ENCODE measurements around the gene ZPBP2.

The ZPBP2 gene

DNA sequence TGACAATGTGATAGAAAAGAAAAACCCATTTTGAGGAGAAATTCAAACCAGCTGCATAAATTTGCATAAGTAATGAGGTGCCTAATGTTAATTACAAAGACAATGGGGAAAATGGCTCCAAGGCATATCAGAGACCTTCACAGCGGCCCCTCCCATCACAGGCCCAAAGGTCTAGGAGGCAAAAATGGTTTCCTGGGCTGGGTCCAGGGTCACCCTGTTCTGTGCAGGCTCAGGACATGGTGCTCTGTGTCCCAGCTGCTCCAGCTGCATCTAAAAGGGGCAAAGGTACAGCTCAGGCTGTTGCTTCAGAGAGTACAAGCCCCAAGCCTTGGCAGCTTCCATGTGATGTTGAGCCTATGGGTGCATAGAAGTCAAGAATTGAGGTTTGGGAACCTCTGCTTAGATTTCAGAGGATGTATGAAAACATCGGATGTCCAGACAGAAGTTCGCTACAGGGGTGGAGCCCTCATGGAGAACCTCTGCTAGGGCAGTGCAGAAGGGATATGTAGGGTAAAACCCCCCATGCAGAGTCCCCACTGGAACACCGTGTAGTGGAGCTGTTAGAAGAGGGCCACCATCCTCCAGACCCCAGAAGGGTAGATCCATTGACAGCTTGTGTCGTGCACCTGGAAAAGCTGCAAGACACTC, 44.5 kb upstream of the ZPBP2 start:
- ChIA-PET CTCF (interaction anchor here (0.6 kb wide), 2 partner anchors 37 to 90 kb away, joined by 3 to 4 read pairs; no protein-coding TSS in a partner anchor), POLR2A (no interaction called here)
- Histone ChIP-seq H3K36me3 (ENCODE audit: control insufficient read depth in 2 of 2, insufficient read depth in 1 of 2, low read length in 2 of 2) (peaks cover 0 to 3% of the 10 kb centered on the region in 2 experiments; a peak in 1 of 3 replicates), H3K4me1 (ENCODE audit: control insufficient read depth, insufficient read depth, low read length) (no peaks in the 10 kb centered on the region), H3K4me3 (ENCODE audit: low read depth, low read length) (no peak overlapping the region), H3K9me3 (ENCODE audit: control insufficient read depth, insufficient read depth, low read depth, low read length) (no peaks in the 10 kb centered on the region), H3K27ac (ENCODE audit: extremely low read depth, low read depth, low read length) (no peak overlapping the region)
- TF ChIP-seq ZNF558 (tag by site-specific recombination; IDR thresholded peaks at IDR 0.05) (peak; percentile 48; the same call in 1 of the 2 replicates), SETDB1 (IDR thresholded peaks at IDR 0.05; ENCODE audit: insufficient read length, low read length) (peak; percentile 92), ZNF391 (tag by site-specific recombination; IDR thresholded peaks at IDR 0.05; ENCODE audit: borderline replicate concordance, low read depth) (no peak), SP2 (tag by site-specific recombination; IDR thresholded peaks at IDR 0.05) (no peak), ZNF433 (tag by site-specific recombination; IDR thresholded peaks at IDR 0.05; ENCODE audit: low read depth) (no peak), ZBTB44 (tag by site-specific recombination; IDR thresholded peaks at IDR 0.05) (no peak), ZNF626 (tag by site-specific recombination; IDR thresholded peaks at IDR 0.05) (peak; percentile 52; the same call in 1 of the 2 replicates), ZNF223 (tag by site-specific recombination; IDR thresholded peaks at IDR 0.05) (no peak), ZNF10 (tag by site-specific recombination; IDR thresholded peaks at IDR 0.05) (no peak), TRIM28 (IDR thresholded peaks at IDR 0.05; ENCODE audit: borderline replicate concordance, low read length) (peak; percentile 81; the same call in 1 of the 2 replicates), ZNF529 (tag by site-specific recombination; IDR thresholded peaks at IDR 0.05; ENCODE audit: insufficient replicate concordance) (peak; percentile 48), ZNF549 (tag by site-specific recombination; IDR thresholded peaks at IDR 0.05) (peak; percentile 46; the same call in 1 of the 2 replicates), ZNF585B (tag by site-specific recombination; IDR thresholded peaks at IDR 0.05) (peak; percentile 99)
- TF ChIP-seq, protein P1, sequence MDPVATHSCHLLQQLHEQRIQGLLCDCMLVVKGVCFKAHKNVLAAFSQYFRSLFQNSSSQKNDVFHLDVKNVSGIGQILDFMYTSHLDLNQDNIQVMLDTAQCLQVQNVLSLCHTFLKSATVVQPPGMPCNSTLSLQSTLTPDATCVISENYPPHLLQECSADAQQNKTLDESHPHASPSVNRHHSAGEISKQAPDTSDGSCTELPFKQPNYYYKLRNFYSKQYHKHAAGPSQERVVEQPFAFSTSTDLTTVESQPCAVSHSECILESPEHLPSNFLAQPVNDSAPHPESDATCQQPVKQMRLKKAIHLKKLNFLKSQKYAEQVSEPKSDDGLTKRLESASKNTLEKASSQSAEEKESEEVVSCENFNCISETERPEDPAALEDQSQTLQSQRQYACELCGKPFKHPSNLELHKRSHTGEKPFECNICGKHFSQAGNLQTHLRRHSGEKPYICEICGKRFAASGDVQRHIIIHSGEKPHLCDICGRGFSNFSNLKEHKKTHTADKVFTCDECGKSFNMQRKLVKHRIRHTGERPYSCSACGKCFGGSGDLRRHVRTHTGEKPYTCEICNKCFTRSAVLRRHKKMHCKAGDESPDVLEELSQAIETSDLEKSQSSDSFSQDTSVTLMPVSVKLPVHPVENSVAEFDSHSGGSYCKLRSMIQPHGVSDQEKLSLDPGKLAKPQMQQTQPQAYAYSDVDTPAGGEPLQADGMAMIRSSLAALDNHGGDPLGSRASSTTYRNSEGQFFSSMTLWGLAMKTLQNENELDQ (tag by site-specific recombination; IDR thresholded peaks at IDR 0.05; ENCODE audit: low read depth) = no peak
- TF ChIP-seq, protein P2, sequence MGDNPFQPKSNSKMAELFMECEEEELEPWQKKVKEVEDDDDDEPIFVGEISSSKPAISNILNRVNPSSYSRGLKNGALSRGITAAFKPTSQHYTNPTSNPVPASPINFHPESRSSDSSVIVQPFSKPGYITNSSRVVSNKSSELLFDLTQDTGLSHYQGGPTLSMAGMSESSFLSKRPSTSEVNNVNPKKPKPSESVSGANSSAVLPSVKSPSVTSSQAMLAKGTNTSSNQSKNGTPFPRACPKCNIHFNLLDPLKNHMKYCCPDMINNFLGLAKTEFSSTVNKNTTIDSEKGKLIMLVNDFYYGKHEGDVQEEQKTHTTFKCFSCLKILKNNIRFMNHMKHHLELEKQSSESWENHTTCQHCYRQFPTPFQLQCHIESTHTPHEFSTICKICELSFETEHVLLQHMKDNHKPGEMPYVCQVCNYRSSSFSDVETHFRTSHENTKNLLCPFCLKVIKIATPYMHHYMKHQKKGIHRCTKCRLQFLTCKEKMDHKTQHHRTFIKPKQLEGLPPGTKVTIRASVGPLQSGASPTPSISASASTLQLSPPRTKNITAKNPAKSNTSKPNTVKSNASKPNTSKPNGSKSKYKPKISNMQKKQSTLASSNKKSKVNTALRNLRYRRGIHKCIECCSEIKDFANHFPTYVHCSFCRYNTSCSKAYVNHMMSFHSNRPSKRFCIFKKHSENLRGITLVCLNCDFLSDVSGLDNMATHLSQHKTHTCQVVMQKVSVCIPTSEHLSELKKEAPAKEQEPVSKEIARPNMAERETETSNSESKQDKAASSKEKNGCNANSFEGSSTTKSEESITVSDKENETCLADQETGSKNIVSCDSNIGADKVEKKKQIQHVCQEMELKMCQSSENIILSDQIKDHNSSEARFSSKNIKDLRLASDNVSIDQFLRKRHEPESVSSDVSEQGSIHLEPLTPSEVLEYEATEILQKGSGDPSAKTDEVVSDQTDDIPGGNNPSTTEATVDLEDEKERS (tag by site-specific recombination; IDR thresholded peaks at IDR 0.05) = peak; percentile 81
- TF ChIP-seq, protein P3, sequence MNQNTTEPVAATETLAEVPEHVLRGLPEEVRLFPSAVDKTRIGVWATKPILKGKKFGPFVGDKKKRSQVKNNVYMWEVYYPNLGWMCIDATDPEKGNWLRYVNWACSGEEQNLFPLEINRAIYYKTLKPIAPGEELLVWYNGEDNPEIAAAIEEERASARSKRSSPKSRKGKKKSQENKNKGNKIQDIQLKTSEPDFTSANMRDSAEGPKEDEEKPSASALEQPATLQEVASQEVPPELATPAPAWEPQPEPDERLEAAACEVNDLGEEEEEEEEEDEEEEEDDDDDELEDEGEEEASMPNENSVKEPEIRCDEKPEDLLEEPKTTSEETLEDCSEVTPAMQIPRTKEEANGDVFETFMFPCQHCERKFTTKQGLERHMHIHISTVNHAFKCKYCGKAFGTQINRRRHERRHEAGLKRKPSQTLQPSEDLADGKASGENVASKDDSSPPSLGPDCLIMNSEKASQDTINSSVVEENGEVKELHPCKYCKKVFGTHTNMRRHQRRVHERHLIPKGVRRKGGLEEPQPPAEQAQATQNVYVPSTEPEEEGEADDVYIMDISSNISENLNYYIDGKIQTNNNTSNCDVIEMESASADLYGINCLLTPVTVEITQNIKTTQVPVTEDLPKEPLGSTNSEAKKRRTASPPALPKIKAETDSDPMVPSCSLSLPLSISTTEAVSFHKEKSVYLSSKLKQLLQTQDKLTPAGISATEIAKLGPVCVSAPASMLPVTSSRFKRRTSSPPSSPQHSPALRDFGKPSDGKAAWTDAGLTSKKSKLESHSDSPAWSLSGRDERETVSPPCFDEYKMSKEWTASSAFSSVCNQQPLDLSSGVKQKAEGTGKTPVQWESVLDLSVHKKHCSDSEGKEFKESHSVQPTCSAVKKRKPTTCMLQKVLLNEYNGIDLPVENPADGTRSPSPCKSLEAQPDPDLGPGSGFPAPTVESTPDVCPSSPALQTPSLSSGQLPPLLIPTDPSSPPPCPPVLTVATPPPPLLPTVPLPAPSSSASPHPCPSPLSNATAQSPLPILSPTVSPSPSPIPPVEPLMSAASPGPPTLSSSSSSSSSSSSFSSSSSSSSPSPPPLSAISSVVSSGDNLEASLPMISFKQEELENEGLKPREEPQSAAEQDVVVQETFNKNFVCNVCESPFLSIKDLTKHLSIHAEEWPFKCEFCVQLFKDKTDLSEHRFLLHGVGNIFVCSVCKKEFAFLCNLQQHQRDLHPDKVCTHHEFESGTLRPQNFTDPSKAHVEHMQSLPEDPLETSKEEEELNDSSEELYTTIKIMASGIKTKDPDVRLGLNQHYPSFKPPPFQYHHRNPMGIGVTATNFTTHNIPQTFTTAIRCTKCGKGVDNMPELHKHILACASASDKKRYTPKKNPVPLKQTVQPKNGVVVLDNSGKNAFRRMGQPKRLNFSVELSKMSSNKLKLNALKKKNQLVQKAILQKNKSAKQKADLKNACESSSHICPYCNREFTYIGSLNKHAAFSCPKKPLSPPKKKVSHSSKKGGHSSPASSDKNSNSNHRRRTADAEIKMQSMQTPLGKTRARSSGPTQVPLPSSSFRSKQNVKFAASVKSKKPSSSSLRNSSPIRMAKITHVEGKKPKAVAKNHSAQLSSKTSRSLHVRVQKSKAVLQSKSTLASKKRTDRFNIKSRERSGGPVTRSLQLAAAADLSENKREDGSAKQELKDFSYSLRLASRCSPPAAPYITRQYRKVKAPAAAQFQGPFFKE (tag by site-specific recombination; IDR thresholded peaks at IDR 0.05; ENCODE audit: borderline replicate concordance) = no peak
